NCI-H2029 (cell line): Measurements from ENCODE around the gene PASD1.

Experiments used
- DNase-seq: peaks from one replicate; lab custom pipeline; 2025; lab: John Stamatoyannopoulos, UW

The PASD1 gene

DNA sequence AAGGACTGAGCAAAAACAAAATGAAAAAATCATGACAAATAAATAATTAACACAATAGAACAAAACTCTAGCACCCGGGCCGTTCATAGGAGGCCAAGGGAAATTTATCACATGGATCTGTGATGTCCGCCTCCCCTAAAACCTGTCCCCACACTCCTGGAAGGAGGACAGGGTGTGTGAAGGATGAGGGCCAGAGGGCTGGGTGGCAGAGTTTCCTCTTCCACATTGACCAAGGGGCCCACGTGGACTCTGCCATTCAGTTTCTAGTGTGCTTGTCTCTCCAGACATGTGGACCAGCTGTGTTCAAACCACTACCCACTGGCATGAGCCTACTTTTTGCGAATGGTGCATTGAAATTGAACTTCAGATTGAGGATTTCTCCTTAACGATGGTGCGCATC lies 138.1 kb downstream of the PASD1 start:
- DNase-seq = no peak

DNA sequence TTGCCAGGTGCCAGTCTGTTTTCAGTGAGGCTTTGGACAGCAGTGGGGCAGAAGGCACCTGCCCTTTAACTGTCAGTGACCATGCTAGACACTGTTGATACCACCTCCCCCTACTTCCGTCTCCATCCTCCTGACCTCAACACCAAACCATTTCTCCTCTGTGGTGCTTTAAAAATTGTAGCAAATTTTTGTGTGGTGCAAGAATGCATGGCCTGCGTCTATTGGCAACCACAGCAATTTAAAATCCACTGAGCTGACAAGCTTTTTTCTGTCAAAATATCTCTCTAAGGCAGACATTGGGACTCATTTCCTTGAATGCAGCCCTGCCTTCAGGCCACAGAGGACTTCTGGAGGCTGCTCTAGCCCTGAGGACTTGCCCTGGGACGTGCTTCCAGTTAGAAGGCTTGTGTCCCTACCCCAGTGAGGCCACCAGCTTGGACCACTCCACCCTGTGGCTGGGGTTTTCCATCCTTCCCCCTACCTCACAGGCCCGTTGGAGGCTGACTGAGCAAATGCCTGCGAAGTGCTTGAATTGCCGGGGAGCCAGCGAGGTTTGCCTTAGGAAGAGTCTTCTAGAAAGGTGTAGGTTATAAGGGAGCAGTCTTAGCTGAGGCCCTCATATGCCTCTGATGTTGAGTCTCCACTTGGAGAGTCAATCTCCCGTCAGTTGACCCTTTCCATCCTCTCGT lies 138.7 kb downstream of the PASD1 start:
- no peak for DNase-seq

DNA sequence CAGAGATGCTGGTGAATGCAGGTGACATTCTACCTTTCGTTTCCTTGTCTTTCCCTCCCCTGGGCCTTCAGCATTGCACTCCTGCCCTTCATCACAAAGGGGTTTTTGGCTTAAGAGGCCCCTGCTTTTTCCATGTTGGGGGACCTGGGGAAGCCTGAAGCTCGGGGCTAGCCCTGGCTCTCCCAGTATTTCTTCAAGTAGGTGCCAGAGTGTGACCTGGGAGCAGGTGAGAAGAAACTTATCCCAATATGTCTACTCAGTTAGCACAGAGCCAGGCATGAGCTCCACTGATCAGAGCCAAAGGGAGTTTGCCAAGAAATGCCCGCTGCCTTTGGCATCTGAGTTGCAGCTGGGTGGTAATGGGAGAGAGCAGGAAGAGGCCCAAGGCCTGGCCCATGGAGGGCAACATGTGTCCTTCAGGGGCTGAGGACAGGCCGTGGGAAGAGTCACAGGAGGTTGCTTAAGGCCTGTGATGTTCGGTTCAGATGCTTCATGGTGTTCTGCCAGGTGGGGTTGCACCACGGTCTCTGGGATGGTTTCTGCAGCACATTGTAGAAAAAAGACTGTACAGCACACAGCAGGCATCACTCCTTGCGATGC lies 139.4 kb downstream of the PASD1 start:
- no peak for DNase-seq

DNA sequence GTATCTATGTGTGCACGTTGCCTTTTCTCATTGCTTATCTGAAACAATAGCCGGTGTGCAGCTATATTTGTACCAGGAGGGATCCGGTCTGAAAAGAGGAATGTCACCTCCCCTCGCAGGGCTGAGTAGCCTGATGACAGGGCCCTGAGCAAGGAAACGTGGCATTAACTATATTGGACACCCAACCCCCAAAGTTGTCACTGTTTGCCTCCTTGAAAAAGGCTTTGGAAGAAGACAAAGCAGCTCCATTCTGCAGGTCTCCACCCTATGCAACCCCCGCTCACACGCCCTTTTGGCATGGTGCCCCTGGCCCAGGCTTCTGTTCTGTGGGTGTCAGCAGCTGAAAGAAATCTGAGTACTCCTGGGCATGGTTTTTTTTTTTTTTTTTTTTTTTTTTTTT lies 140.0 kb downstream of the PASD1 start:
- peak; percentile 22 for DNase-seq

DNA sequence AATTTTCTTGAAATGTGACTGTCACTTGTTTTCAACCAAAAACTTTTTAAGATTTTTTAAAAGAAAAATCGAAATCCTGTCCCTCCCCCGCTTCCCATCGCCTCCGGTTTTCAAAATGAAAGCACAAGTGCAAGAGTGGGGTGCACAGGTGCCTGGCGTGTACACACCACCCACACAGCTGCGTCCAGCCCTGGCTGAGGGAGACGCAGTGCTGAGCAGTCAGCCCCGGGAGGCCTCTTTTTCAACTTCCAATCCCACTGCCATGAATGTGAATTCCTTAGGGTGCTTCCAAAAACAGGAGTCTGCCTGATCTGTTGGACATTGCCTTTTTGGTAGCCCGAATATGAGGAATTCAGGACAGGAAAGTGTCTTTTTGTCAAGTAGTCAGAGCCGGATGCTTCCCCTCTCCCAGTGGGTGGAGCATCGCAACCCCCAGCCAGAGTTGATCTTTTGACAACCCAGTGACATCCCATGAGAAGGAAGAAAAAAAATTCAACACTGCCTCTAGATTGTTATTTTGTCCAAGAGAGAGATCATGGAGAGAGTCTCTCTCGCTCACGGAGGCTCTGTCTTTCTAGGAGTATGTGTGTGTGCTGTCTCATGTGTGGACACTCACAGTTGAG lies 140.7 kb downstream of the PASD1 start:
- no peak for DNase-seq

DNA sequence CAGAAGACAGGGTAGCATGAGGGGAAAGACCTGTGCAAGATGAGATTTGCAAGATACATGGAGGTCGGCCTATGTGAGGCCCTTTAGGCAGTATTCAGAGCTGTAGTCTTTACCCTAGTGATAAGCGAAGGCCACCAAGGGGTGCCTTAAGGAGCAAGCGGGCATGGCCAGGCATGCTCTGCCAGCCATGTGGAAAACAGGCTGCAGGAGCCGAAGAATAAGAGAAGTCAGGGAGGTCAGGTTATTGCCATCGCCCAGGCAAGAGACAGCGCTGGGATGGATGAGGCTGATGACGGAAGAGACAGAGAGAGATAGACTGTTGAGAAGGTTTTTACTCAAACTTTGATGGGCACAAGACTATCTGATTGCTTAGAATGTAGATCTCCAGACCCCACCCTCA lies 145.3 kb downstream of the PASD1 start:
- DNase-seq = no peak

DNA sequence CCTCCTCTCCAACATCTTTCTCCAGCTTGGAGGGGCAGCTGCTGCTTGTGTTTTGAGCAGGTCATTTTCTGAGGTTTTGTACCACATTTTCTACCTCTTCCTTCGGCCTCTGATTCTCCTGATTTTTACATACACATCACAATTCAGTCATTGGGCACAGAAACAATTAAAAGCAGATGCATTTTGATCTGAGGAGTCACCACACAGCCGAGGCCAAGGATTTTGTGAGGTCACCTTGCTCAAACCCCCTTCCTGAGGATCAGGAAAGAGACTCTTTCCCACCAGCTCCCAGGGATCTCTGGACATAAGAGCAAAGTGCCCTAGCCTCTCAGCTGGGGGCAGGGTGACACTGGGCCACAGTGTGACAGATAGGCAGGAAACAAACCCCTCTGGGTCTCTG lies 147.0 kb downstream of the PASD1 start:
- DNase-seq = no peak

DNA sequence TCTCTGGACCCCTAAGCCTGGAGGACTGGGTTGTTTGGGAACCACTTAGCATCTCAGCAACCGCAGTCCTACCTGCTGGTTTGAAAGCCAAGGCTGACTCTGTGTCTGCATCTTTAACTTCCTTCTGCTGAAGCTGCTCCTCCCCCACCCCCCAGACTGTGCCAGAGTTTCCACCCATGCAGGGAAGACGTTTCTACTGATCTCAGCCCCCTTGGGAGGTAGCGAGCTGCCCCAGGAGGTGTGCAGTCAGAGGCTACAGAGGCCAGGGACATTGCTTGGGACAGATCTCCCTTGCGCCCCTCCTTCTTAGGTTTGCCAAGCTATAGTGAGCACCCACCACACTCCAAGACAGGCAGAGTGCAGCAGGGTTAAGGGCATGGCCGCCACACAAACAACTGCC lies 147.7 kb downstream of the PASD1 start:
- DNase-seq = no peak

DNA sequence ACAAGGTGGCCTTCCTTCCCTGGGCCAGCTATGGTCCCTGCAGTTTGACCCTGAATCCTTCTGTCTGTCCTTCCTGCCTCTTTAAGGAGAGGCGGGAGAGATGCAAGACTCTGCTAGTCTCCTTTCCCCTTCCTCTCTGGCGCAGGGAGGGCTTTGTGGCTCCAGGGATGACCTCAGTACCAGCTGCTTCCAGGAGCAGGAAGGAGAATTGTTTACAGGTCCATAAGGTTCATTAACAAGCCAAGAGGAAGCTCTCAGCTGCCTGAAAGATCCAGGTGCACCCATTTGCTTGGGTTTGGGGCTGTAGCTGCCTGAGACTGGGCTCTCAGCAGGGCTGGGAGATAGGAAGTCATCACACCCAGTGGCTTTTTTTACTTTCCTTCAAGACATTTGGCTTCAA lies 148.3 kb downstream of the PASD1 start:
- DNase-seq = peak; percentile 68

DNA sequence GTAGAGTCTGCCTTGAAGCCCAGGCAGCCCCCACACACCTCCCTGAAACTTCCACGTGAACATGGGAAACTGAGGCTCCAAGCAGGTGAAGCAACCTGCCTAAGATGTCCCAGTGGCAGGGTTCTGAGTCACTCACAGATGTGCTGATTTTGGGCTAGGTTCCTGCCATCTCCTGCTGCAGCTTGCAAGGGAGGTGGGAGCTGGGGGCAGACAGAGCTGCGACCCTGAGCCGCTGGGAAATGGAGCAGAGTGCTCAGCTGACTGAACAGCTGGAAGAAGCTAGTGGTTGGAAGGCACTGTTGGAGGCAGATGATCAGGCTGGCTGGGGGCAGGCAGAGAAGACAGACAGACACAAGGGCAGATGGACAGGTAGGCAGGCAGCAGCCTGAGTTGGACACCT lies 148.8 kb downstream of the PASD1 start:
- DNase-seq = no peak

DNA sequence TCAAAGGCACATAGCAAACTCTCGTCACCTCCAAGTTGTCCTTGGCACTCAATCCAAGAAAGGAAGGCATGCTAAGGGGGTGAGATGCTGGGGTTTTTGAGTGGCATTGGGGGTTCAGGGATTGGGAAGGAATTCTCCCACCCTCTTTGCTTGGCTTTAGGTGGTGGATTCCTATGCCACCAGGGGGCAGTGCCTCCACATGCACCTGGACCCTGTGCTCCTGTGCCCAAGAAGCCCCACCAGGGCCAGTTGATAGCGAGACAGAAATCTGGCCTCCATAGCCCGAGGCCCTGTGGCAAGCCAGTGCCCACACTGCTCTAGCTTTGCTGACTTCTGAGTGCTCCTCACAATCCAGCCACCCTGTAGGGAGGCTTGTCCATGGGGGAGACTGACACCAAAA lies 150.4 kb downstream of the PASD1 start:
- no peak for DNase-seq

DNA sequence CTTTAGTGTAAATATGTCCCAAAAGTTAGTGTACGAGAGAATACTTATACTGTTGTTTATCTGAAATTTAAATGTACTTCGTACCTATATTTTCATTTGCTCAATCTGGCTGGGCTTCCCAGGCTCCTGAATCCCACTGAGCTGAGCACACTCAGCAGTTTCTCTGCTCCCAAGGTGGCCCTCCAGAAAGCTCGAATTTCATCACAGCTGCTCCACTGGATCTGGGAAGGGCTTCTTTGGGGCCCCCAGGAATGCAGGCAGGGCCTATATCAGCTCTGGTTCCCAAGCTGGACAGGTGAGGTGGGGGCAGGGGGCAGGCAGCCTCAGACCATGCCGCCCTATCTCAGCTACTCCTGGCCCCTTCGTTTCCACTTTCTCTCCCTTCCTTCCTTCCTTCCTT lies 150.9 kb downstream of the PASD1 start:
- DNase-seq = no peak

DNA sequence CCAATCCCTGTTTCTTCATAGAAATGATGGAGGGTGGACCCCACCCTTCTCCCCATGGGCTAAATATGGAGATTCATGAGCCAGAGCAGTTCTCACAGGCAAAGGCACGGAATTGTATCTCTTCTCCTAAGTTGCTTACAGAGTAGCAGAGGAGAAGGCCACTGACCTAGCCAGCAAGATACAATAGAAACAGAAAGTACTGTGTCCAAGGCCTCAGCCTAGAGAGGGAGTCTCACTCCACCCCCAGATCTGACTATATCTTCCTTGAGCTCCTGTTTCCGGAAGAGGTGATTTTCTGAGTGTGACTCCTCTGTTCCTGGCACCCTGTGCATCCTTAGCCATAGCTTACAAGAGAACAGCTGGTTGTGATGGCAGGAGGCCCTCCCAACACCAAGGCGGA lies 152.3 kb downstream of the PASD1 start, which contains the start of gene FATE1:
Gene FATE1, plus strand, starts transcription at position 284 of the 400 bp plus-strand sequence. Its CDS starts 85 bp downstream, at position 369.
- DNase-seq = no peak

DNA sequence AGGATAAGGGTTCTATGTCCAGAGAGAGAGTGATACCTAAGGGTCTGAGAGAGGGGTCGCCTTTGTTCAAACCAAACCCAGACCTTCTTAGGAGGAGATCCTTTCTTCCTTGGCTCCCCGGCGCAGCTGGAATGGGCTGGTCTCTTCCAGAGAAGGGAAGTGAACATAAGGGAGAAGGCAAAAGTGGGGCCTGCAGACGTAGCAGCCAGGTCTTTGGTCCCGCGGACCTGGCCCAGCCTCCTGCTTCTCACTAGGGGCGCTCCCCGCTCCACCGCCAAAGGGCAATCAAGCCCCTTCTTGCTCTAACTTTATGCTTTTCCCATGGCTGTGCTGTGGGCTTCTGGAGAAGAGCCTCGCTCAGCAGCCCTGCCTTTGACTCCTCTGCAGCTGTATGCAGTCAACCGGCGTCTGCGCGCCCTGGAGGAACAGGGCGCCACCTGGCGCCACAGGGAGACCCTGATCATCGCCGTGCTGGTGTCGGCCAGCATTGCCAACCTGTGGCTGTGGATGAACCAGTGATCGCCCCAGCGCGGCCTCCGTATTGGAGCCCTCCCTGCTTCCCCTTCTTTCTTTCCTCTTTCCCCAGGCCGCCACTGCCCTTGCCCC lies 158.9 kb downstream of the PASD1 start:
- no peak for DNase-seq

DNA sequence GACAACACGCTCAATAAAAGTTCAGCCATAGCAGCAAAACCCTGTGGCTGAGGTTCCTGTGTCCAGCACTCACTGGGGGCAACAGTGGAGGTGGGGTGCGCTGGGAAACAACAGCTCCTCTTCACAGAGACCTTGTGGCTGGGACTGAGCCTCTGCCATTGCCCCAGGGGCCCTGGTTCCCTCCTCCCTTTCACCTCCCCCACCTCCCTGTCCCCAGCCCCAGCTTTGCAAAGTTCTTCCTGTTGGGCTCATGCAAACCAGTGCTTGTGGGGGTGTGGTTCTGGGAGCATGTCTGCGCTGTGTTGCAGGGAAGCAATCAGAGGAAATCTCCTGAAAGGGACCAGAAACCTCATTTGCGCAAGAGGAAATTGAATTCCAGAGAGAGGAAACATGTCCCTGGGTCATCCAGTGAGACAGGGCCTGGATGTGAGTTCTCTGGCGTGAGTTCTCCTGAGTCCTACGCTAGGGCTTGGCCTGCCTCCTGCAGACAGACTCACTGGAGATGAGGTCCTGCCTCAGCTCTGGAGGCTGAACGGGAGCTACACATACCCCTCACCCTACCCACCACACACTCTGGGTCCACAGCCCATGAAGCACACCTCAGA lies 159.8 kb downstream of the PASD1 start:
- no peak for DNase-seq

DNA sequence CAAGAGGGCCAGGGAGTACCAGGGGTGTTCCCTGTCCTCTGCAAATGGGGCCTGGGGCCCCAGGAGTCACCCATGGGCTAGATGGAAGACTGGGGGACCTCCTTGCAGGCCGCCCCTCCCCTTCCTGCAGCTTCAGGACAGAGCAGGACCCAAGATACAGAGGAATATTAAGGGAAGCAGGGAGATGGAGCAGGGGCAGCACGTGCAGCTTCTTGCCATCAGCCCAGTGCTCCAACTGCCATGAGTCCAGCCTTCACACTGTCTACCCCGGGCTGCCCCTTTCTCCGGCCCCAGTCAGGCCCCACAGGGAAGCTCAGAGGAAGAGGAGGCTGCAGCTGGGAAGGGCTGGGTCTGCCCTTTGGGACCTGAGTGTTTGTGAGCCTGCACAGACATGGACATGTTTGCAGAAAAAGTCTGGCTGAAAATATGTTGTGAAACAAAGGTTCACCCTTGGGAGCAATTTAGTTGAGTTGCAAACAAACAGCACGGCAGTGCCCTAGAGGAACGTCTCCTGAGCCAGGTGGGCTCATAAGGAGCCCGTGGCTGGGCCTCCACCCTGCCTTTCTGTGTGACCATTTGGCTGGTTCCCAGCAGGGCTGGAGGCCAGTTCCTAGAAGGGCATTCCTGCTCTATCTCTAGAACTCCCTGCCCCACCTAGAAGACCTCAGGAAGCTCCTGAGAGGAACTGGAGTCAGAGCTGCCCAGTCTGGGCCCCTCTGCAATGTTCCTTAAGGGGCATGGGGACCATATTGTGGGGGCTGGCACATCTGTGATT lies 161.3 kb downstream of the PASD1 start:
- no peak for DNase-seq

DNA sequence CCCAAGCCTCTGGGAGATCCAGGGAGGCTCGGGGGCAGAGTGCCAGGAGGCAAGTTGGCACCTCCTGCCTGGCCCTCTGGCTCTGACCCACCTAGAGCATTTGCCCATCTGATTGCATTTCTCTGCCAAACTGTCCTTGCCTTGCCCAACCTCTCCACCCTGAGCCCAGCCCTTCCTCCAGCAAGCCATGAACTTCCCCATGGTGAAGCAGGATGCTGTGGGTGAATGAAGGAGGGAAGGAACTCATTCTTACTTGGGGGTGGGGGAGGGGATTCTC lies 161.8 kb downstream of the PASD1 start:
- no peak for DNase-seq
